GM21528 (cell line): ENCODE results near the gene OR5H2.
A peak's percentile ranks its signal among the peaks of the same experiment; 100 is the strongest.
"Not testable (repeated sequence)": the region's sequence is repeated elsewhere in the genome, so short reads cannot be mapped to it uniquely, and the experiment has no call there.

ENCODE experiments used
- ATAC-seq: cut with Tn5 transposase; IDR thresholded peaks from one replicate; pipeline ENCODE4 v1.9.1; 2021; ENCODE audit warnings: mild to moderate bottlenecking, moderate library complexity; ENCODE audit not compliant: unreplicated experiment, low FRiP score

The OR5H2 gene

DNA sequence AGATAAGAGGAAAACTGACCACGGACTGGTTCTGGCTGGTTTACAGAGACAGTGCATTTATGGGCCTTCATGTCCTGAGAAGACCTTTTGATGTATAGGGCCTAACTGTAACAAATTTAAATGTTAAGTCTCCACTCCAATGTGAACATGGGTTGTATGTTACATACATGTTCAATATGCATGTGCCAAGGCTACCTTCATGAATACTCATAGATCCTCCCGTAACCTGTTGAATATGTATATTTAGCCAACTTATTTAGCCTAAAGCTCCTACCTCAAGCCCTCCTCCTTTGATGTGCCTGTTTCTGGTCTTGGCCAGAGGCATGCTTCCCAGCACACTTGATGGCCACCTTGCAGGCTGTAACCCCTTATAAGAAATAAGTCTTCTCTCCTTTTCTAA lies at the start of gene OR5H2:
Gene OR5H2 (plus strand): TSS at position 301 of the 400 bp plus-strand sequence. CDS start 398 bp downstream, outside the sequence.
- ATAC-seq, result no peak

DNA sequence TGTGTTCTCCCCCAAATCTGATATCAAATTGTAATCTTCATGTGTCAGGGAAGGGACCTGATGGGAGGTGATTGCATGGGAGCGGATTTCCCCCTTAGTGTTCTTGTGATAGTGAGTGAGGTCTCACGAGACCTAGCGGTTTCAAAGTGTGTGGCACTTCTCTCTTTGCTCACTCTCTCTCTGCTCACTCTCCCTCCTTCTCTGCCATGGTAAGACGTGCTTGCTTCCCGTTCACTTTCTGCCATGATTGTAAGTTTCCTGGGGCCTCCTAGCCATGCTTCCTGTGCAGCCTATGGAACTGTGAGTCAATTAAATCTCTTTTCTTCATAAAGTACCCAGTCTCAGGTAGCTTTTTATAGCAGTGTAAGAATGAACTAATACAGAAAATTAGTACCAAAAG lies 48.8 kb upstream of the OR5H2 start:
- ATAC-seq, result no peak

DNA sequence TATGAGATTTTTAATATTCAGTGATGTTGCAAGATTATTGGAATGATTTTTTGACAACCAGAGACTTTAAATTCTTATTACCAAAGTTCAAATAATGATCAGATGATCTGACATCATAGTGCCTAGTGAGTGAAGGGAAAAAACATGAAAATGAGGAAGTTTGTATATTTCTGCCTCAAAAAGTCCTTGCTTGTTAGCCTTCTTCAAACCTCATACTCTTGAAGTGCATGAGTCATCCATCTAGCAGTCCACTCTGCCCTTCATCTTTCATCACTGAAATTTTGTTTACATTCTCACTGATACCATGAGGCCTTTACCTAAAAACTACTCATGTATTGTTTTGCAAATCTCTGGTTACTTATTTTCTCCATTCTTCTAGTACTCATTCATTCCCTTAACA lies 42.2 kb upstream of the OR5H2 start:
- ATAC-seq, result no peak

DNA sequence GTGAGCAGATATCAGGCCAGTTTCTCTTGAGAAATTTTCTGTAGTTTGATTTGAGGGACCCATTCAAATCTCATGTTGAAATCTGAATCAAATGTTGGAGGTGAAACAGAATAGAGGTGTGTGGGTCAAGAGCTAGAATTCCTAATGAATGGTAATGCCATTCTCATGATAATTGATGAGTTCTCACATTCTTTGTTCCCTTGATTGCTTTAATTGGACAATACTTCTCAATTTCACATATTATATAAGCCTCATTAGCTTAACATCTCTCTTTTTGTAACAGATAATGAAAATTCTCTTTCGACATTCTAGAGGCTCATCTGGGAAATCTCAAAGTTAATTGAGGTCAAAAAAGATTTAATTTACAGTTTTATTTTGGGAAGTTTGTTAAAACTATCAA lies 40.1 kb upstream of the OR5H2 start:
- no peak for ATAC-seq

DNA sequence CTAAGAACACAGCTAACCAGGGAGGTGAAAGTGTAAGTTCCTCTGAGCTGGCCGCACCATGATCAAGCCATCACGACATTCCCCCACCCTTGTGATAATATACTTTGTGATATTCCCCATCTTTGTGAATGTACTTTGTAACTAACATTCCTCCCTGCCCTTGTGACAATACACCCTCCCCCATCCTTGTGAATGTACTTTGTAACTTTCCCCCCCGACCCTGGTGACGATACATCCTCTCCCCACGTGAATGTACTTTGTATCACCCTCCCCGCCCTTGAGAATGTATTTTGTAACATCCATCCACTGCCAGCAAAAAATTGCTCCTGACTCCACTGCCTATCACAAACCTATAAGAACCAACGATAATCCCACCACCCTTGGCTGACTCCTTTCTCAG lies 38.5 kb upstream of the OR5H2 start:
- no peak for ATAC-seq

DNA sequence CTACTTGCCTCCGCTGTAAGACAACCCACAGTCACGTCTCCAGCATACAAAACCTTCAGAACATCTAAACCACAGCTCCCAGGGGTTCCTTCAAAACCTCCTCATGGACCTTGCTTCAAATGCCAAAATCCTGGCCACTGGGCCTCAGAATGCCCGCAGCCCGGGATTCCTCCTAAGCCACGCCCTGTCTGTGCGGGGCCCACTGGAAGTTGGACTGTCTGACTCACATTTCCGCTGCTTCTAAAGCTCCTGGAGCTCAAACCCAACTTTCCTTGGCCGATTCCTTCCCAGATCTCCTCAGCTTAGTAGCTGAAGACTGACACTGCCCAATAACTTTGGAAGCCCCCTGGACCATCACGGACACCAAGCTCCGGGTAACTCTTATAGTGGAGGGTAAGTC lies 36.2 kb upstream of the OR5H2 start:
- ATAC-seq, result no peak

DNA sequence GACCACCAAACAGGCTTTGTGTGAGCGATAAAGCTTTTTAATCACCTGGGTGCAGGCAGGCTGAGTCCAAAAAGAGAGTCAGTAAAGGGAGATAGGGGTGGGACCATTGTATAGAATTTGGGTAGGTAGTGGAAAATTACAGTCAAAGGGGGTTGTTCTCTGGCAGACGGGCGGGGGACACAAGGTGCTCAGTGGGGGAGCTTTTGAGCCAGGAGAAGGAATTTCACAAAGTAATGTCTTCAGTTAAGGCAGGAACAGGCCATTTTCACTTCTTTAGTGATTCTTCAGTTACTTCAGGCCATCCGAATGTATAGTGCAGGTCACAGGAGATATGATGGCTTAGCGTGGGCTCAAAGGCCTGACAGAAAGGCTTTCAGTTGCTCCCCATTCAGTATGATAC lies 26.3 kb upstream of the OR5H2 start:
- not testable (repeated sequence) for ATAC-seq

DNA sequence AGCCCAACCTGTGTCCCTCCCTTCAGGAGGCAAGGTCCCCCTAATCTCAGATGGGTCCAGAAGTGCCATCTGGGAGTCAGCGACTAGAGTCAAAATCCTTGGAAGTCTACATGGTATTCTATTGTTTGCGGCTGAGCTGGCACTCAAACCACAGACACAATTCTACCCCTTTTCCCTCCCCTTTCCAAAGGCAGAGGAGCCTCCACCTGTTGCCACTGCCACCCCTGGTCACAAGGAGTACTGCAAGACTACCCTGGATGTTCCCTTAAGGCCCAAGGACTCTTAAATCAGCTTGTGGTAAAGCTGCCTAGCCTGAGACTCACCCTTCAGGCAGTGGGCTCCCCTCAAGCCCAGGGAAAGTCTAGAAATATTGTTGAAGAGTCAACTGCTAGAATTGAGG lies 22.6 kb upstream of the OR5H2 start:
- ATAC-seq, result peak; percentile 67

DNA sequence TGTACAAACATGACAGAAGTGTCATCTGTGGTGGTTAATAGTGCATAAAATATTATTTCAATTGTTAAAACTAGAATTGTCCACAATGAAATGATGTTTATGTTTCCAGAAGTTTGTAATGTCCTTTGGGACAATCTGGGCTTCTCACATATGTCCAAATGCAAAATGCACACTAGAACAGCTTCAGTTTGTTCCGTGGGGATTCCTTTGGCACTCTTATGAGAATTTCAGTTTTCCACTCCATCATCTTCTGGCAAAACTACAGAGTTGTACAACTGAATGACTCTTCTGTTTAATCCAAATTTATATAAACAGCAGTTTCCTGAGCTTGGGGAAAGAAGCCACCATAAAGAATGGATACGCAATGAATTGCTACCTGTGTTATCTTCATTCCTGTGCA lies 20.3 kb upstream of the OR5H2 start:
- ATAC-seq, result no peak

DNA sequence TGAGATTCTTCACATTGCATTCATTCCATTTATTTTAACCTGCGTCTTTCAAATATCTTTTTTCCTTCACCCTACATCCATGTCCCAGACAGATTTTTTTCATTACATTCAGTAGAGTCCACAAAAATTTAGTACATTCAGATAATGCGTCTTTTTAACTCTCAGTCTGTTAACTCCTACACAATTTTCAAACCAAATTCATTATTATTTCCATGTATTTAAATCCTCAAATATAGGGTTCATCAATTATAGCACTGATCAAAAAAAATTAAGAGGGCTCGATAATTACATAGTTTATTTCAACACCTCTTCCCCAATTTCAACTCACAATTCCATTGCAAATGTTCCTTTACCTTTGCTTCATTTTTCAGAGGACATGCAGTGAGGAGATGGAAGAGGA lies 18.4 kb upstream of the OR5H2 start, which contains the start of gene OR5H6:
Gene OR5H6 (plus strand): TSS at position 301 of the 400 bp plus-strand sequence. CDS start 89 bp downstream, at position 390.
- ATAC-seq, result no peak

DNA sequence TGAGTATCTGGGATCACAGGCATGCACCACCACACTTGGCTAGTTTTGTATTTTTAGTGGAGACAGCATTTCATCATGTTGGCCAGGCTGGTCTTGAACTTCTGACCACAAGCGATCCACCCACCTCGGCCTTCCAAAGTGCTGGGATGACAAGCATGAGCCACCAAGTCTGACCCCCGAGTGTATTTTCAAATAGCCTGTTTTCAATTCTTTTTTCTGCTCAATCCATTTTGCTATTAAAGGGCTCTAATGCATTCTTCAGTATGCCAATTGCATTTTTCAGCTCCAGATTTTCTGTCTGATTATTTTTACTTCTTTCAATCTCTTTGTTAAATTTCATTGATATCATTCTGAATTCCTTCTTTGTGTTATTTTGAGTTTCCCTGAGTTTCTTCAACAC lies 12.5 kb upstream of the OR5H2 start:
- ATAC-seq, result no peak

DNA sequence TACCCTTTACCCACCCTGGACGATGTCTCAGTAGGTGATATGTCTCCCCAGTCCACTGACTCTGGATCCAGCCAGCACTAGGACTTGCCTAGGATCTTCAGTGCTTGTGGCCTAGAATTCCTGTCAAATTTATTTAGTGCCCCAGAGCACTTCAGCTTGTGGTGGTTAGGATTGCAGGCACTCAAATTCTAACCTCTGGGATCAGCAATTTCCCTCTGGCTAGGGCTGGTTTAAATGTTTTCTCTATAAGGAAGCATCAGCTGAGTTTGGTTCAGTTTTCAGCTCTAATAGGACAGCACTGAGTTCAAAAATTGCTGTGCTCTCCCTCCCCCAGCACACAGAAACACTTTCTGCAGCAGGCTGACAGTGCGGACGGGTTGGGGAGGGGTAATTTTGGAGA lies 10.2 kb upstream of the OR5H2 start:
- no peak for ATAC-seq

DNA sequence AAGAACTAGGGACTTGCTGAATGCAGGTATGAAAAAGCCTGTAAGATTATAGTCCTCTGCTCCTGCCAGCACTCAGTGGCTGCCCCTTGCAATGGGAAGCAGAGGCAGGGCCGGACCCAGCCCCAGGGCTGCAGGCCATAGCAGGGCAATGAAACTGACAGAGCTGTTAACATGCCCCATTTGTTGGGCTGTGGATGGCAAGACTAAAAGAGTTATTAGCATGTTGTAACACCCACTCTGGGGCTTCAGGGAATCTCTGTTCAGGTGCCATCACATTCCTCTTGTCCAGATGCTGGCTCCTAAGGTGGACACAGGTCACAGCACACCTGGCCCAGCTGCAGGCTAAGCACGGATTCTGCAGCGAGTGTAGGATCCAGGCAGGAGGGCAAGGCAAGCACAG lies 7.4 kb upstream of the OR5H2 start:
- no peak for ATAC-seq

DNA sequence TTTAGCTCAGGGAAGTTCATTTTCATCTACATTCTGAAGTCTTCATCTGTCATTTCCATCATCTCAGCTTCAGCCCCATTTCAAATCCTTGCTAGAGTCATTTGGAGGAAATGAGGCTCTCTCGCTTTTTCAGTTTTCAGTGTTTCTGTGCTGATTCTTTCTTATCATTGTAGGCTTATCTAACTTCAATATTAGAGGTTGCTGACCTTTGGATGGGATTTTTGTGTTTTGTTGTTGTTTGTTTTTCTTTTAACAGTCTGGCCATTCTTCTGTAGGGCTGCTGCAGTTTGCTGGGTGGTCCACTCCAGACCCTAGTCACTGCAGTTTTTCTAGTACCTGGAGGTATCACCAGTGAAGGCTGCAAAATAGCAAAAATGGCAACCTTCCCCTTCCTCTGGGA lies 8.6 kb downstream of the OR5H2 start:
- ATAC-seq, result no peak

DNA sequence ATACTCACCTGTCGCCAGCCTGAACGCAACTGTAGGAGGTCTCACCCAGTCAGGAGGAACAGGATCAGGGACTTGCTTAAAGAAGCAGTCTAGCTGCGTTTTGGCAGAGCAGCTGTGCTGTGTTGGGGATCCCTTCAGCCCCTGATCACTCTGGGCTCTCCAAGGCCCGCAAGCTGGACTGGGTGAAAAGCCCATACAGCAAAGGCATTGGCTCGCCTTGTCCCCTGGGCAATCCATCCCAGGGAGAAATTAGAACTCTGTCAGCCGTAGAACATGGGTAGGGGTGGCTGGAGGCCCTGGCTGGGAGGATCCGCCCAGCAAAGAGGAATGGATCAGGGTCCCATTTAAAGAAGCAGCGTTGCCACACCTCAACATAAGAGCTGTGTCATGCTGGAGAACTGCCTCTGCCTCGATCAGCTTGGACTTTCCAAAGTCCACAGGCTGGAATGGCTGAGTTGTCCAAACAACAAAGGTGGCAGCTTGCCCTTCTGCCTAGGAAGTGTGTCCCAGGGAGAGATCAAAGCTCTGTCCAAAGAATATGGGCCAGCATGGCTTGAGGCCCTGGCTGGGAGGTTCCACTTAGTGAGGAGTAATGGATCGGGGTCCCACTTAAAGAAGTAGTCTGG lies 9.1 kb downstream of the OR5H2 start:
- no peak for ATAC-seq

DNA sequence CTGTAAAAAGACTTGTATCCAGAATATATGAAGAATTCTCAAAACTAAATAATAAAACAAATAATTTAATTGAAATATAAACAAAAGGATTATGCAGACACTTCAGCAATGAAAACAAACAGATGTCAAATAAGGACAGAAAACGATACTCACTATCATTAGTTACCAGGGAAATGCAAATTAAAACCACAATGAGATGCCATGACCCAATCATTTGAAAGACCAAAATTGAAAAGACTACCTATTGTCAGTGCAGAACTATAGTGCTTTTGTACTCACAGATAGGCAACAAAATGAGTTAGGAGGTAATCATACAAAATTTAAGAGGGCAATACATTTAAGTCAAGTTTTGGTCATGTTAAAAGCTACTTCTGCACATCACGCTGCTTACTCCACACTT lies 39.8 kb downstream of the OR5H2 start:
- no peak for ATAC-seq

DNA sequence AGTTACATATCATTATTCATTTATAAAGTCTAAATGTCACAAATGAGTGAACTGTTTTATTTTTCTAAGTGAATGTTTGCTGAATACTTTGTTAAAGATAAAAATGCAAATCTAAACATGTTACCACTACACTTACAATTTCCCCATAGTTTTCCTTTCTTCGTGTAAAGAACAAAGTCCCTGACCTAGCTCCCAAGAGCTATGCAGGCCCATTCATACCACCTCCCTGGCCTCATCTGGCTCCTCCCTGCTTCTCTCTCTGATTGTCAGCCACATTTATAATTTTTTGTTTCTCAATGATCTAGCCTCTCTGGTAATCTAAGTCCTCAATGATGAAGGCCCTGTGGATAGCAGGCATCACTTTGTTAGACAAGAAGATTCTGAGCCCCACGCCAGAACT lies 40.4 kb downstream of the OR5H2 start:
- ATAC-seq, result no peak

DNA sequence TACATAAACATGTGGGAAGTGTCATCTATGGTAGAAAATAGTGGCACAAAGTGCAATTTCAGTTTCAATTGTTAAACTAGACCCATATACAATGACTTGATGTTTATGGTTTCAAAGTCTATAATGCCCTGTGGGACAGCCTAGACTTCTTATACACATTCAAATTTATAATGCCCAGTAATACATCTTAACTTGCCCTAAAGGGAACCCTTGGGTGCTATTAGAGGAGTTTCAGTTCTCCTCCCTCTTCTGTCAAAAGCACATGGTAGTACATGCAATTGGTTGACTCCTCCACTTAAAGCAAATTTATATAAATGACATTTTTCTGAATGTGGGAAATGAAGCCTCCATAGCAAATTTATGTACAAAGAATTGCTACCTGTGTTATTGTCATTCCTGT lies 41.1 kb downstream of the OR5H2 start:
- no peak for ATAC-seq

DNA sequence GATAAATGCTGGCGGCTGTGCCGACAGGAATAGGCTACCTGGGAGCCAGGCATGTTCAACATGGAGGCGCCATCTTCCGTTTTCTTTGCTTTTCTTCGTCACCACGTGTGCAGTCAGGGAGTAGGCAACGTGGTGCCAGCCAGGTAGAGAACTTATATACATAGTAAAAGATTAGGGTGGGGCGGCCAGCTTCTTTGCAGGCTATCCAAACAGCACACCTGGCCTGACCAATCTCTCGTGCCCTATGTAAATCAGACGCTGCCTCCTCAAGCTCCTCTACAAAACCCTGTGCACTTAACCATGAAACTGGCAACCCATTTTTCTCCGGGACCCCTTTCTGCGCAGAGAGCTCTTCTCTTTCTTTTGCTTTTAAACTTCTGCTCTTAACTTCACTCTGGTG lies 42.8 kb downstream of the OR5H2 start:
- ATAC-seq, result no peak

DNA sequence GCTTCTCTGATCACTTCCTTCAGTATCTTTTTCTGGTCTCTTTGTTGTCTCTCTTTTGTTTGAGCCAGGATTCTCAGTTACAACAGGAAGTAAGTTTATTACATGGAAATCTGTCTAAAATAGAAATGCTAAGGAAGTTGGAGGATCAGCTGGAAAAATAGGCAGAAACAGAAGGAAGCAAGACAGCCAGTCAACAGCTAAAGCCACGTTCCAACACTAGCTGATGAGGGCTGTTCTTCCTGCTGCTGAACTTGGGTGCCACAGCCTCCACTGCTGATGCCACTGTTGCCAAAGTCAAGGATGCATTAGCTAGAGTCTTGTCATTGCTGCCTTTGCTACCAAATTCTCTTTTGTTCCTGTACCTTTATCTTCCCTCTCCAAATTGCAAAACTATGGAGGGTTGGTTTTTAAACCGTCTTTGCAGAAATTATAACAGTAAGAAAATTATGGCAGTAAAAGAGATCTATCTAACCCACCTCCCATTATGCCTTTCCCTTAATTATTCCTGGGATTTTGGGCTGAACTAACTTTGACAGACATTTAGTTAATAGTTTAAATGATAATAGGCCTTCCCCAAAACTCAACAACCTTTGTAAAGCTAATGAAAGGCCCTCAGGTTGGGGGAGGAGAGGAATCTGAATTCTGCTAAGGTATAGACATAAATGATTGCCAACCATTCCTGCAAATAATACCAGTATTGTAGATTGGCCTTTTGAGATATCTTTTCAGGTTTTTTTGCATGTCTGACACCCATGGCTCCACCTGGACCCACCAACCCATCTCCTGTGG lies 44.0 kb downstream of the OR5H2 start:
- ATAC-seq, result no peak

DNA sequence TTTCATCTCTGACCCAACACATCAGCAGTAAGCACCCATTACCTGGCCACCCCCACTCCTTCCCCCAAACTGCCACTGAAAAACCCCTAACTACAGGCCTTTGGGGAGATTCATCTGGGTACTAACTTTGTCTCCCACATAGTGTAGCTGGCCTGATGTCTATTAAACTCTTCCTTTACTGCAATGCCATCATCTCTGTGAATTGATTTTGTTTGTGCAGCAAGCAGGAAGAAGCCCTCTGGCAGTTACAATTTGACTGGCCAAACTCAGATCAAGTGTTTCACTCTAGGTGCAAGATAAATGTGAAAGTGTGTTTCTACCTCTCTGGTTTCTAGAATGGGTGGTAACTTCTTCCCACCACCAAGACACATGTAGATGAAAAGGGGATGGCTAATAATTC lies 44.6 kb downstream of the OR5H2 start:
- peak; percentile 69 for ATAC-seq

DNA sequence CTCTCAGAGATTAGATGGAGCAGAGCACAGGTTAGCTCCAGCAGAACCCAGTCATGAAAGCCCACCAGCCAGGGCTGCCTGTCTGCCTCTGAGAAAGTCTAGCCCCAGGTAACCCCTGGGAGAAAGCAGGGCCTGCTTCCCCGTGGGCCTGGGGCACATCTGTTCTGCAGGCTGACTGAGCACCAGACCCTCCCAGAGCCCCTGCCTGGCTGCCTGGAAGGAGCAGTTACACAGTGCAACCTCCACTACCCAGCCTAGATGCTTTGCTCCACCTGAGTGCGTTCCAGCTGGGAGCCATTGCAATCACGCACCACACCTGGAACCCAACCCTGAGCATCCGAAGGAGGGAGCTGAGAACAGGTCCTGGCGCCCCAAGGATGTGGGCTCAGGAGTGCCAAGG lies 46.6 kb downstream of the OR5H2 start:
- ATAC-seq, result no peak
